Tibial nerve (tissue), 4 donors: Measurements from ENCODE around the gene CMSS1.

Source experiments
- EP300 ChIP-seq, 2 donors: sonication (generic); formaldehyde crosslinking; IDR thresholded peaks; one replicate each; pipeline ENCODE4 v1.6.1; 2017; ENCODE audit warnings: antibody characterized with exemption in 2 of 2, mild to moderate bottlenecking in 1 of 2
- POLR2A ChIP-seq, 2 donors: fragments of 450-650 bp; IDR thresholded peaks; one replicate each; pipeline ENCODE4 v1.6.1; 2017; ENCODE audit warnings: antibody characterized with exemption in 2 of 2, mild to moderate bottlenecking in 2 of 2, moderate library complexity in 2 of 2
- TF ChIP-seq, protein P1 (sequence below), 5 experiments: fragments of 200-600 bp in 3 of 5; fragments of 450-650 bp in 2 of 5; sonication (generic) in 3 of 5; IDR thresholded peaks; one replicate each; pipeline ENCODE4 v1.5.1; 2016 to 2019; ENCODE audit warnings: antibody characterized with exemption in 5 of 5, mild to moderate bottlenecking in 3 of 5, moderate library complexity in 2 of 5

DNA sequence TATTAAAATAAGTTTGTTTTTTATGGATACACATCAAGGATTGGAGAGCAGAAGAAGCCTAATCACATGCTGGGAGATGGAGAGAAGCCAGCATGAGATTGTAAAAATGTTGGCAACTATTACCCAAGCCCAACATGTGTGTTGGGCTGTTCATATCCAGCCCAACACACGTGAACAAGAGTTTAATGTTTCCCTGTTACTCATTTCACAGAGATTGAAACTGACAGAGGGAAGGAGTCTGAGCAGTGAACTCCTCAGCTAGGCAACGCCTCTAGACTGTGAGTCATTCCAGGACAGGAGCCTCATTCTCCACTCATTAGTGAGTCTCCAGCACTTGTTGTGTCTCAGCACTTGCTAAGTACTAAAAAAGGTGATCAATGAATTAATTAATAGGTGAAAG lies 43.2 kb upstream of the CMSS1 start:
- TF ChIP-seq, protein P1, sequence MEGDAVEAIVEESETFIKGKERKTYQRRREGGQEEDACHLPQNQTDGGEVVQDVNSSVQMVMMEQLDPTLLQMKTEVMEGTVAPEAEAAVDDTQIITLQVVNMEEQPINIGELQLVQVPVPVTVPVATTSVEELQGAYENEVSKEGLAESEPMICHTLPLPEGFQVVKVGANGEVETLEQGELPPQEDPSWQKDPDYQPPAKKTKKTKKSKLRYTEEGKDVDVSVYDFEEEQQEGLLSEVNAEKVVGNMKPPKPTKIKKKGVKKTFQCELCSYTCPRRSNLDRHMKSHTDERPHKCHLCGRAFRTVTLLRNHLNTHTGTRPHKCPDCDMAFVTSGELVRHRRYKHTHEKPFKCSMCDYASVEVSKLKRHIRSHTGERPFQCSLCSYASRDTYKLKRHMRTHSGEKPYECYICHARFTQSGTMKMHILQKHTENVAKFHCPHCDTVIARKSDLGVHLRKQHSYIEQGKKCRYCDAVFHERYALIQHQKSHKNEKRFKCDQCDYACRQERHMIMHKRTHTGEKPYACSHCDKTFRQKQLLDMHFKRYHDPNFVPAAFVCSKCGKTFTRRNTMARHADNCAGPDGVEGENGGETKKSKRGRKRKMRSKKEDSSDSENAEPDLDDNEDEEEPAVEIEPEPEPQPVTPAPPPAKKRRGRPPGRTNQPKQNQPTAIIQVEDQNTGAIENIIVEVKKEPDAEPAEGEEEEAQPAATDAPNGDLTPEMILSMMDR (IDR thresholded peaks at IDR 0.05) = no peak
- TF ChIP-seq POLR2A (IDR thresholded peaks at IDR 0.05) (no peak), EP300 (IDR thresholded peaks at IDR 0.05) (no peak)
